Fibroblast of skin of back (primary cell): ENCODE data around the gene RAPGEF2.
"Not testable (repeated sequence)": the region's sequence is repeated elsewhere in the genome, so short reads cannot be mapped to it uniquely, and the experiment has no call there.

Experiments
- DNase-seq: peaks from one replicate; pipeline ENCODE4 v3.0.0-alpha.2; 2013

RAPGEF2 gene

GRCh38 chr4:159169404-159170302, 66.8 kb downstream of the RAPGEF2 start:
- DNase-seq = no peak

GRCh38 chr4:159171287-159171686, 68.4 kb downstream of the RAPGEF2 start:
- no peak for DNase-seq

- DNase-seq = no peak
These were observed 71.0 kb downstream of the RAPGEF2 start for GRCh38 chr4:159173886-159174285.

- no peak for DNase-seq
These were observed 71.8 kb downstream of the RAPGEF2 start for GRCh38 chr4:159174645-159175084.

GRCh38 chr4:159175085-159175988, 72.5 kb downstream of the RAPGEF2 start:
- DNase-seq = peak; percentile 92

GRCh38 chr4:159175989-159176375, 73.1 kb downstream of the RAPGEF2 start:
- no peak for DNase-seq

GRCh38 chr4:159177265-159178150, 74.6 kb downstream of the RAPGEF2 start:
- DNase-seq = no peak

- DNase-seq = no peak
These were observed 75.3 kb downstream of the RAPGEF2 start for GRCh38 chr4:159178151-159178546.

- peak; percentile 35 for DNase-seq
These were observed 76.4 kb downstream of the RAPGEF2 start for GRCh38 chr4:159178979-159179969.

- not testable (repeated sequence) for DNase-seq
These were observed 81.2 kb downstream of the RAPGEF2 start for GRCh38 chr4:159183885-159184605.

- no peak for DNase-seq
These were observed 82.7 kb downstream of the RAPGEF2 start for GRCh38 chr4:159185591-159186023.

- DNase-seq = no peak
These were observed 85.8 kb downstream of the RAPGEF2 start for GRCh38 chr4:159188646-159189045.

GRCh38 chr4:159190651-159191050, 87.8 kb downstream of the RAPGEF2 start:
- no peak for DNase-seq

GRCh38 chr4:159191989-159192388, 89.1 kb downstream of the RAPGEF2 start:
- DNase-seq = peak; percentile 86

- no peak for DNase-seq
These were observed 90.3 kb downstream of the RAPGEF2 start for GRCh38 chr4:159193046-159193620.

GRCh38 chr4:159195361-159195769, 92.5 kb downstream of the RAPGEF2 start:
- DNase-seq = no peak

GRCh38 chr4:159197260-159197884, 94.5 kb downstream of the RAPGEF2 start:
- DNase-seq = no peak

GRCh38 chr4:159197885-159198269, 95.0 kb downstream of the RAPGEF2 start:
- no peak for DNase-seq

GRCh38 chr4:159199826-159200225, 96.9 kb downstream of the RAPGEF2 start:
- DNase-seq = no peak
